Stimulated activated CD4-positive, alpha-beta T cell treated with anti-CD3 and anti-CD28 coated beads, Interleukin-1b, Interleukin-23, amount 100 ng/mL, for 4 hours (primary cell): ENCODE data around the gene TEX264.
A peak's percentile ranks its signal among the peaks of the same experiment; 100 is the strongest.
"Not testable (repeated sequence)": the region's sequence is repeated elsewhere in the genome, so short reads cannot be mapped to it uniquely, and the experiment has no call there.

Experiments
- DNase-seq, 2 donors: peaks; one replicate each; pipeline ENCODE4 v3.0.0-alpha.2; 2020; ENCODE audit warnings: low read depth in 2 of 2

Gene TEX264

GRCh38 chr3:51715231-51715976, 44.4 kb downstream of the TEX264 start:
- DNase-seq: no peak

- no peak for DNase-seq
Observed at GRCh38 chr3:51715977-51716294, 44.9 kb downstream of the TEX264 start.

GRCh38 chr3:51716805-51717204, 45.8 kb downstream of the TEX264 start:
- DNase-seq: no peak

GRCh38 chr3:51717446-51717845, 46.4 kb downstream of the TEX264 start:
- no peak for DNase-seq

DNA sequence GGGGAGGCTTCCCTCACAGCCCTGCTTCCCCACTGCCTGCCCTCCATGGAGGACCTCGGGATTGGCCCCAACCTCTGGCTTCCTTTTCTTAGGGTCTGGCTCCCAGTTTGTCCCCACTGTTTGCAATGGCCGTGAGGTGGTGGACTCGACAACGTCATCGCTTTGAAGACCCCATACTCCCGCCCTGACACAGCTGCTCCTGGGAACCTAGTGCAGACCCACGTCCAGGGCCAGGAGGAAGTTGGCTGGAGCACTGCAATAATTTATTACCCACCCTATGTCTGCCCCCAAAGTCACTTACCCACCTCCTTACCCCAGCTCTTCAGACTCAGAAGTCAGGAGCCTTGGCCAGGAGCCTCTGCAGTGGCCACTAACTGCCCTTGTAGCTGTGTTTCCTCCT, 46.9 kb downstream of the TEX264 start:
- no peak for DNase-seq

- peak in 1 of 2 donors; percentile 29 for DNase-seq
Observed at GRCh38 chr3:51718547-51719409, 47.7 kb downstream of the TEX264 start.

GRCh38 chr3:51719410-51720025, 48.5 kb downstream of the TEX264 start:
- DNase-seq: no peak

DNA sequence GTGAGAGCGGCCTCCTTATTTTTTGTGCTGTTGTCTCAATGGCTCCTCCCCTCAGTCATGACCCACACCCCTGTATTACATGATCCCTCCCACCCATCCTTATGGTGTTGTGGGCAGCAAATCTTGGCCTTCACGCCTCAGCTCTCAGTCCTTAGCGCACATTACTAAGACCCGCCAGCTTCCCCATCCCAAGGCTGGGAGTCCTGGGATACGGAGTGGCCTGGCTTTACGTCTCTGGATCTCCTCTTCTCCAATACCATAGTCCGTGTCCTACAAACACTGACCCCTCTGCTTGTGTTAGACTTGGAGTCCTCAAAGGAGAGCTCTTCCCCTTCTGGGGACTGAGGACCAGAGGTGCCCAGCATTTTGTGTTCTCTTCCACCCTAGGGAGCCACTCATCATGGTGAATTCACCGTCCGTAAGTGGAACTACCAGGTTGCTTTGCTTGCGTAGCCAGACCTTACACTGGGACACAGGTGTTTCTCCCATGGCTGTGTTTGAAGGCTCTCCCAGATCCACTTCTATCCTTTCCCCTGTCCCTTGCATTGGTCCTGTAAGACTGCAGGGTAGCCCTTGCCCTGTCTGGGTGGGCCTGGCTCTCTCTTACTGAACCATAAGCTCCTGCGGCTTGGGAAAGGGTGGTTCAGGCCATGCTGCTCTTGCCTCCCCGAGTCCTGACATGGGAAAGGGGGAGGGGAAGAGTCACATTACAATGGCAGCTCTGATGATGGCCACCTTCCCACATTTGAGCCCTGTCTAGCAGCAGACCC, 49.4 kb downstream of the TEX264 start:
- no peak for DNase-seq

GRCh38 chr3:51721062-51721745, 50.2 kb downstream of the TEX264 start:
- no peak for DNase-seq

DNA sequence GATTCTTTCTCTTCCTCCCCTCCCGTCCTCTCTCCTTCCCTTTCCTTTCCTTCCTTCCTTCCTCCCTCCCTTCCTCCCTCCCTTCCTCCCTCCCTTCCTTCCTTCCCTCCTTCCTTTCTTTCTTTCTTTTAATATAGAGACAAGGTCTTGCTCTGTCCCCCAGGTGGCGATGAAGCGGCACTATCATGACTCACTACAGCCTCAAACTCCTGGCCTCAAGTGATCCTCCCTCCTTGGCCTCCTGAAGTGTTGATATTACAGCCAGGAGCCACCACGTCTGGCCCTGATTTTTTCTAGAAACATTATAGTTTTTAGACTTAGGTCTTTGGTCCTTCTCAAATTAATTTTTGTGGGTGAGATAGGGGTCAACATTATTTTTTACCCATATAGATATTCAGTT, 51.3 kb downstream of the TEX264 start:
- no peak for DNase-seq

DNA sequence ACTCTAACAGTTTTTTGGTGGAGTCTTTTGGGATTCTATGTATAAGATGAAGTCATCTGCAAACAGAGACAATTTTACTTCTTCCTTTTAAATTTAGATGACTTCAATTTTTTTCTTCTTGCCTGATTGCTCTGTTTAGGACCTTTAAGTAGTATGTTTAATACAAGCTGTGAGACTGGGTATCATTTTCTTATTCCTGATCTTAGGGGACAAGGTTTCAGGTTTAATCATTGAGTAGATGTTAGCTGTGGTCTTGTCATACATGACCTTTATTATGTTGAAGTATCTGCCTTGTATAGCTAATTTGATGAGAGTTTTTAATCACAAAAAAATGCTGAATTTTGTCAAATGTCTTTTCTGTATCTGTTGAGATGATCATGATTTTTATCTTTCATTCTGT, 56.4 kb downstream of the TEX264 start:
- DNase-seq: no peak

DNA sequence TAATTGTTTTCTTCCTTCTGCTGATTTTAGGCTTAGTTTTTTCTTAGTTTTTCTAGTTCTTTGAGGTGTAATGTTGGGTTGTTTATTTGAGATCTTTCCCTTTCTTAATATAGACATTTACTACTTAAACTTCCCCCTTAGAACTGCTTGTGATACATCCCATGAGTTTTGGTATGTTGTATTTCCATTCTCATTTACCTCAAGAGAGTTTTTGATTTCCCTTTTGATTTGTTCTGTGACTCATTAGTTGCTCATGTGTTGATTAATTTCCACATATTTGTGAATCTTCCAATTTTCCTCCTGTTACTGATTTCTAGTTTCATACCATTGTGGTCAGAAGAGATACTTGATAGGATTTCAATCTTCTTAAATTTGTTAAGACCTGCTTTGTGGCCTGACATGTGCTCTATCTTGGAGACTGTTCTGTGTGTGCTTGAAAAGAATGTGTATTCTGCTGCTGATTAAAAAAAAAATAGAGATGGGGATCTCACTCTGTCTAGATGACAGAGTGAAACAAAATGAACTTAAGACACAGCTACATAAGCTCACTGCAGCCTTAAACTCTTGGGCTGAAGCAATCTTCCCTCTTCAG, 58.1 kb downstream of the TEX264 start:
- no peak for DNase-seq

- no peak for DNase-seq
Observed at GRCh38 chr3:51733859-51734571, 63.0 kb downstream of the TEX264 start.

DNA sequence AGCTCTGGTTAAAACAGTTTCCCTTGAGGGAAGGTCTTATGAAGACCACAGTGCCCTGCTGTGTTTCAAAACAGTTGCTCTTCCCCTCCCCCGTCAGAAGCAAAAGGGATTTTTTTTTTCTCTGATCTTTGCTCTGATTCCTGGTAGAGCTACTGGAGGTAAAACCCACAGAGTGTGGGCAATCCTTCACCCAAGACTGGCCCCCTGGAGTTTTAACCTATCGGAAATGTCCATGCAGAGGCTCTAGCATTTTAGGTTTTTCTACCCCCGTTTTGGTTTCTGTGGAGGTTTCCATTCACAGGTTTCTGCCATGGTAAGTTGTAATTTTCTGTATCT, 63.5 kb downstream of the TEX264 start:
- DNase-seq: no peak

- DNase-seq: no peak
Observed at GRCh38 chr3:51735039-51735438, 64.0 kb downstream of the TEX264 start.

DNA sequence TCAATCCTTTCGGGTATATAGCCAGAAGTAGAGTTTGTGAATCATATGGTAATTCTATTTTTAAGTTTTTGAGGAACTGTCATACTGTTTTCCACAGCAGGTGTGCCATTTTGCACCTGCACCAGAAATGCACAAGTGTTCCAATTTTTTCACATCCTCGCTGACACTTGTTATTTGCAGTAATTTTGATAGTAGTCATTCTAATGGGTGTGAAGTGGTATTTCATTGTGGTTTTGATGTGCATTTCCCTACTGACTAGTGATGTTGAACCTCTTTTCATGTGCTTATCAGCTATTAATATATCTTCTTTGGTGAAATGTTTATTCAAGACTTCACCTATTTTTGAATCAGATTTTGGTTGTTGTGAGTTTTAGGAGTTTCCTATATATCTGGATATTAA, 64.9 kb downstream of the TEX264 start:
- no peak for DNase-seq

- DNase-seq: no peak
Observed at GRCh38 chr3:51739110-51739509, 68.1 kb downstream of the TEX264 start.

DNA sequence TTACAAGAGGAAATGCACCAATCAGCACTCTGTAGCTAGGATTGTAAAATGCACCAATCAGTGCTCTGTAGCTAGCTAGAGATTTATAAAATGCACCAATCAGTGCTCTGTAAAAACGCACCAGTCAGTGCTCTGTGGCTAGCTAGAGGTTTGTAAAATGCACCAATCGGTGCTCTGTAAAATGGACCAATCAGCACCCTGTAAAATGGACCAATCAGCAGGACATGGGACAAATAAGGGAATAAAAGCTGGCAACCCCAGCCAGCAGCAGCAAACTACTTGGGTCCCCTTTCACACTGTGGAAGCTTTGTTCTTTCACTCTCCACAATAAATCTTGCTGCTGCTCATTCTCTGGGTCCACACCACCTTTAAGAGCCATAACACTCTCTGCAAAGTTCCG, 71.3 kb downstream of the TEX264 start:
- not testable (repeated sequence) for DNase-seq

DNA sequence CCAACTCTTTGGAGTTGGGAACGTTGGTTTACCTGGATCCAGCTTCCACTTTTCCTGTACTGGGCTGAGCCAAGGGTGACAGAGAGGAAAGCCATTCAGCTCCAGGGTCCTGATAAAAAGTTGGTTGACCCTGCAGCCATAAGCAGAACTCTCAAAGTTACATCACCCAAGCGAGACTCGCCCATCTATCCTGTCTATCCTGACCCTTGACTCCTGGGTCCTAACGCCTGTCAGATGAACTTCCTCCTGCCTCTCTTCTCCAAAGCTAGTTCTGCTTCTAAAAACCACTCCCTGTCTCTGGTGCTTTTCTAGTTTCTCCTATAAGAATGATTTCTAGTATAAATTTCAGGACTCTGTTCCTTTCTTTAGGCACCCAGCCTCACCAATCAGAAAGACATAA, 71.9 kb downstream of the TEX264 start:
- DNase-seq: not testable (repeated sequence)

DNA sequence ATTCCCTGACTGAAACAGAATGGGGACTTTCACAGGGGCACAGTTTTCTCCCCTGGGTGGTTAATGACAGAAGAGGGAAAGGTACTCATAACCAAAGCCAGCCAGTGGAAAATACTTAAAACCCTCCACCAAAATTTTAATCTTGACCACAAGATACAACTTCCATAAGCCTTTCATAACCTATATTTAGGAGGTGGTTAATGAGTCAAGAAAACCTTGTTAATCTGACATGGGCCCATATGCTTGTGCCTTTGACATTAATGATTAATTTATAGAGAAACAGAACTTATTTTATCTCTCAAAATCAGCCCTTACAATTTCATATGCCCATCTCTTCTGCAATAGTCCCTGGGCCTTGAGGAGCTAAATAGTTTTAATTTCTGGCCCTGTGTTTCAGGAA, 76.8 kb downstream of the TEX264 start:
- DNase-seq: no peak

DNA sequence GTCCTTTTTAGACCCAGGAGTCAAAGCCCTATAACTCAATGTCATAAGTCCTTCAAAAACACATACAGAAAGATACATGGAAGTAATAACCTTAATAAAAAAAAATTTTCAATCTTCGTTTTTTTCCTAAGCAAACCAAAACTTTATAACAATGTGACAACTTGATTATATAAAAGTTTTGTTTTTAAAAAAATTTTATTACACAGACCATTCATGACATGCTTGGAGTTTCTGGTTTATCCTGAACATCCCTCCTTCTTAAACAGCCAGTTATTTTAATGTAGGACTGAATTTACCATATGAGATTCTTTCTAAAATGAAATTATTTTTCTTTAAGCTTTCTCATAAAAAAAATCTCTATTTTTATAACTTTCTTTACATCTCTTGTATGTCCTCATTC, 77.3 kb downstream of the TEX264 start:
- DNase-seq: no peak
